HFF-Myc (cell line): ENCODE measurements around the gene URI1.
"Not testable (repeated sequence)": the region's sequence is repeated elsewhere in the genome, so short reads cannot be mapped to it uniquely, and the experiment has no call there.

Experiments used
- DNase-seq: peaks from one replicate; pipeline ENCODE4 v3.0.0-alpha.2; 2011; ENCODE audit warnings: low read depth; ENCODE audit errors: extremely low read depth
- H3K4me3 ChIP-seq: replicated peaks from 2 replicates; pipeline ENCODE4 v1.5.1; 2011; ENCODE audit warnings: low read depth, mild to moderate bottlenecking, control low read depth, low read length
- TF ChIP-seq, protein P1 (sequence below): IDR thresholded peaks from 2 replicates; pipeline ENCODE4 v1.5.1; 2012; ENCODE audit warnings: mild to moderate bottlenecking, low read depth, low read length, control low read depth; ENCODE audit errors: missing control alignments

The URI1 gene

DNA sequence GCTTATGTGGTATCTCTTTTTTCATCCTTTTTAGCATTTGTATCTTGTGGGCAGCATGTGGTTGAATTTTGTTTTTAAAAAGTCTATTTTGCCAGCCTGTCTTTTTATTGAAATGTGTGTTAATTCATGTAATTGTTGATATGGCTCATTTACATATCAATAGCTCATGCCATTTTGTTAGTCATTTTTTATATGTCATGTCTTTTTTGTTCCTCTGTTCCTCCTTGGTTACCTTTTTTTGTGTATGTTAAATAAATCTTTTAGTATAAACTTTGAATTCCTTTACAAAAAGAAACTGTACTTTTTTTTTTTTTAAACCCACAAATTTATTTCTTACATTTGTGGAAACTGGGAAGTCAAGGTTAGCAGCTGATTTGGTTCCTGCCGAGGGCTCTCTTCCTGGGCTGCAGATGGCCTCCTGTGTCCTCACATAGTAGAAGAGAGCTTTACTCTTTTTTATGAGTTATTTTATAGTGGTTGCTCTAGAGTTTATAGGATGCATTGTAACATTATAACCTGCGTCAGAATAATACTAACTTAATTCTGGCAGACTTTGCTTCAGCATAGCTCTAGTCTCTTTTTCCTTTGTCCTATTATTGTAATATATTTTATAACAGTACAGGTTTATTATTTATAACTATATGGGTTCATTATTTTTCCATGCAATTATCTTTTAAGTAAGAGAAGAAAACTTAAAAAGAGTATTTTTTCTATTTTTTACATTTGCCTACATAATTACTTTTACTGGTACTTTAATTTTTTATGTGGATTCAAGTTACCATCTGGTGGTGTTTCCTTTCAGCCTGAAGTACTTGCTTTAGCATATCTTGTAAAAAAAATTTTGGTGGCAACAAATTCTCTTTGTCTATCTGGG lies 86.3 kb downstream of the URI1 start:
- TF ChIP-seq, protein P1, sequence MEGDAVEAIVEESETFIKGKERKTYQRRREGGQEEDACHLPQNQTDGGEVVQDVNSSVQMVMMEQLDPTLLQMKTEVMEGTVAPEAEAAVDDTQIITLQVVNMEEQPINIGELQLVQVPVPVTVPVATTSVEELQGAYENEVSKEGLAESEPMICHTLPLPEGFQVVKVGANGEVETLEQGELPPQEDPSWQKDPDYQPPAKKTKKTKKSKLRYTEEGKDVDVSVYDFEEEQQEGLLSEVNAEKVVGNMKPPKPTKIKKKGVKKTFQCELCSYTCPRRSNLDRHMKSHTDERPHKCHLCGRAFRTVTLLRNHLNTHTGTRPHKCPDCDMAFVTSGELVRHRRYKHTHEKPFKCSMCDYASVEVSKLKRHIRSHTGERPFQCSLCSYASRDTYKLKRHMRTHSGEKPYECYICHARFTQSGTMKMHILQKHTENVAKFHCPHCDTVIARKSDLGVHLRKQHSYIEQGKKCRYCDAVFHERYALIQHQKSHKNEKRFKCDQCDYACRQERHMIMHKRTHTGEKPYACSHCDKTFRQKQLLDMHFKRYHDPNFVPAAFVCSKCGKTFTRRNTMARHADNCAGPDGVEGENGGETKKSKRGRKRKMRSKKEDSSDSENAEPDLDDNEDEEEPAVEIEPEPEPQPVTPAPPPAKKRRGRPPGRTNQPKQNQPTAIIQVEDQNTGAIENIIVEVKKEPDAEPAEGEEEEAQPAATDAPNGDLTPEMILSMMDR: no peak
- no peak overlapping the region for H3K4me3 ChIP-seq
- no peak for DNase-seq

DNA sequence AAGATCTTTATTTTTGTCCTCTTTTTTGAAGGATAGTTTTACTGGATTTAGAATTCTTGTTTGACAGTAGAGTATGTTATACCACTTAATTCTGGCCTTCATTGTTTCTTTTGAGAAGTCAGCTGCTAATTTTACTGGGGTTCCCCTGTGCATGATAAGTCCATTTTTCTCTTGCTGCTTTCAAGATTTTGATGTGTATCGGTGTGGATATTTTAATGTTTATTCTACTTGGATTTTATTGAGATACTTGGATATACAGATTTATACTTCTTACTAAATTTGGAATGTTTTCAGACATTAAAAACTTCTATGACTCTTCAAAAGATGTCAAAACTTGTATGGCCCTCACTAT lies 86.9 kb downstream of the URI1 start:
- H3K4me3 ChIP-seq: no peak overlapping the region
- TF ChIP-seq, protein P1: no peak
- DNase-seq: no peak

DNA sequence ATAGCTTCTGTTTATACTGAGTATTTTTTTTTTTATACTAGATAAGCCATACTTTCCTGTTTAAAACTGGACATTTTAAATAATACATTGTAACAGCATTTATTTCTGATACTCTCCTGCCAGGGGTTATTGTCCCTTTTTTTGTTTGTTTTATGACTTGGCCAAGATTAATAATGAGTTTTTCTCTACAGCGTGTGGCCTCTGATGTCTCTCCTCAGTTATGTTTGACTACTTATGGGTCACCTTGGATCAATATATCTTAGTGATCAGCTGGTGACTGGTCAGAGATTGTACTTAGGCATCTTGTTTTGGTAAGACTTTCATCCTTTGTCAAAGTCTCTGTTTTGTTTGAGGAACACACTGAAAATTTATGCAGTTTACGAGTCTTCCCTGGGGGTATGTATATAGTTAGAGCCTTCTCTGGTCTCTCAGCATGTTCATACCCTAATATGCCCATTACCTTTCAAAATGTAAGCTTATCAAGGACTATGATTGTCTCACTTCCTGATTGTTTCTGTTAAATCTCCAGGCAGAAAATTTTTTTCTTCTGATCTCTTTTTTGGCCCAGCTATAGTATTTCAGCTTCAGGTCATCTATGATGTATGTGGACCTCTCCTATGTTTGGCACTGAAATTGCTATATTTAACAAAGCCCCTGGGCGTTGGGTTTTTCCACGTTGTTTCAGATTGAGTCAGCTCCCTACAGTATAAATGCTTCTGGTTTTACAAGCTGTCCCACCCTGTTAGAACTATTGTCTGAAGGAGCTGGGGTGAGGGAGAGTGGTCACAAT lies 87.9 kb downstream of the URI1 start:
- peak; percentile 43 for DNase-seq
- no peak overlapping the region for H3K4me3 ChIP-seq
- TF ChIP-seq, protein P1: no peak

DNA sequence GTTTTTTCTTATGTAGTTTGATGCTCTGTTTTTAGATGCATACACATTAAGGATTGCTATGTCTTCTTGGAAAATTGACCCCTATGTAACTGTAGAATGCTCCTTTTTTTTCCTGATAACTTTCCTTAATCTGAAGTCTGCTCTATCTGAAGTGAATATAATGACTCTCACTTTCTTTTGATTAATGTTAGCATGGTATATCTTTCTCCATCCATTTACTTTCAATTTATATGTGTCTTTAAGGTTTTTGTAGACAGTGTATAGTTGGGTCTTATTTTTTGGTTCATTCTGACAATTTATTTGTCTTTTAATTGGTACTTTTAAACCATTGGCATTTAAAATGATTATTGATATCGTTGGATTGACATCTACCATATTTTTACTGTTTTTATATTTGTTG lies 92.3 kb downstream of the URI1 start:
- H3K4me3 ChIP-seq: no peak overlapping the region
- TF ChIP-seq, protein P1: no peak
- no peak for DNase-seq

DNA sequence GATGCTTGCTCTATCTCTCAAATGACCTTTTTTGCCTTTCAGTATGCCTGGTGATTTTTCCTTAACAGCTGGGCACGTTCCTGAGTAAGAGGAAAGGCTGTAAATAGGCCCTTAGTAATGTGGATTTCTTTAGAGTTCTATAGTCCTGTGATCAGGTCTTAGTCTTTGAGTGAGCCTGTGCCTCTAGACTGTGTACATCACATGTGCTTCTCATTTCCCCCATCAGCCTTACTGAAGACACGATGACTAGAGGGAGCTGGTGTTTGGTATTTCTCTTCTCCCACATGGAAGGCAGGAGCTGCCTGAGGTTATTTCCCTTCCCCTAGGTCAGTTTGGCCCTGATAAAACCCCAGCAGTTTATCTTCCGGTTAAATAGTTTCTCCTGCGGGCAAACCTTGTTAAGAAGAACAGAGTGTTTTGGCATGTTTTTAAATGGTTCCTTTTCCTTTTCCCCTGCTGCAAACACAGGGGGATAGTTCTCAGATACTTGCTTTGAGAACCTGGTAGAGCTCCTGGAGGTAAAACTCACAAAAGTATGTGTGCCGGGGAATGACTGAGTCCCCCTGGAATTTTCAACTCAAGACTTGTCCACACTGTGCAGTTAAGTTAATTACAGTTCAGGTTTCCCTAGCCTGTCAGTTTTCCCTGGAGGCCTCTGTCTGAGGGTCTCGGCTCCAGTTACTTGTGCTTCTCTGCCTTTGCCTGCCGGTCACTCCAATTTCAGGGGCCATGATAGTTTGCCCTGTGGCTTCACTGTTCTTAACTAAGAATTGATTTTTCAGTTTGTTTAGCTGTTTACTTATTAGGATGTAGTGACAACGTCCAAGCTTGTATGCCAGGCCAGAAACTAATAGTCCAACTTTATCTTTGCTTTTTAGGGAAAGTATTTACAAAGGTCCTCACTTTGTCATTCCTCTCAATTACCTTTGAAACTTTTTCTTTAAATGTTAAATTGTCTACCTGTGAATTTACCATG lies 94.4 kb downstream of the URI1 start:
- TF ChIP-seq, protein P1: no peak
- H3K4me3 ChIP-seq: no peak overlapping the region
- peak; percentile 27 for DNase-seq

DNA sequence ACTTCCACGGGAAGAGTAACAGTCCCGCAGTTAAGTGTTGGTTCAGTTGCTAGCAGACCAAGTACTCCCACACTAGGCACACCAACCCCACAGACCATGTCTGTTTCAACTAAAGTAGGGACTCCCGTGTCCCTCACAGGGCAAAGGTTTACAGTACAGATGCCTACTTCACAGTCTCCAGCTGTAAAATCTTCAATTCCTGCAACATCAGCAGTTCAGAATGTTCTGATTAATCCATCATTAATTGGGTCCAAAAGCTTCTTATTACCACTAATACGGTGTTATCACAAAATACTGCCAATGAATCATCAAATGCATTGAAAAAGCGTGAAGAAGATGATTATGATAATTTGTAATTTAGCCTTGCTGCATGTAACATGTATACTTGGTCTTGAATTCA lies 95.8 kb downstream of the URI1 start:
- no peak for DNase-seq
- no peak overlapping the region for H3K4me3 ChIP-seq
- TF ChIP-seq, protein P1: no peak

DNA sequence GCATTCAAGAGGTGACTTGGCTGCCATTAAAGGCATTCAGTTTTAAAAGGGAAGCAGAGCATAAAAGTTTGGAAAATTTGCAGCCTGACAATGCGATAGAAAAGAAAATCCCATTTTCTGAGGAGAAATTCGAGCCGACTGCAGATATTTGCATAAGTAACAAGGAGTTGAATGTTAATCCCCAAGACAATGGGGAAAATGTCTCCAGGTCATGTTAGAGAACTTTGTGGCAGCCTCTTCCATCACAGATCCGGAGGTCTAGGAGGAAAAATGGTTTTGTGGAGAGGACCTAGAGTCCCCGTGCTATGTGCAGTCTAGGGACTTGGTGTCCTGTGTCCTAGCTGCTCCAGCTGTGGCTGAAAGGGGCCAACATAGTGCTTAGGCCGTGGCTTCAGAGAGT lies 99.9 kb downstream of the URI1 start:
- not testable (repeated sequence) for DNase-seq, H3K4me3 ChIP-seq

DNA sequence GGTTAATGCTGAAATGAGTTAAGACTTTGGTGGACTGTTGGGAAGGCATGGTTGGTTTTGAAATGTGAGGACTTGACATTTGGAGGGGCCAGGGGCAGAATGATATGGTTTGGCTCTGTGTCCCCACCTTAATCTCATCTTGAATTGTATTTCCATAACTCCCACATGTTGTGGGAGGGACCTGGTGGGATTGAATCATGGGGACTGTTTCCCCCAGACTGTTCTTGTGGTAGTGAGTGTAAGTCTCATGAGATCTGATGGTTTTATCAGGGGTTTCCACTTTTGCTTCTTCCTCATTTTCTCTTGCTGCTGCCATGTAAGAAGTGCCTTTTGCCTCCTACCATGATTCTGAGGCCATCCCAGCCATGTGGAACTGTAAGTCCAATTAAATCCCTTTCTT lies 101.0 kb downstream of the URI1 start:
- H3K4me3 ChIP-seq, DNase-seq: not testable (repeated sequence)
